Colonic mucosa (tissue), 4 donors: Measurements from ENCODE around the gene SLCO4A1. TPM values are rescaled to one million over a fixed set of nuclear protein-coding genes. Genes with fewer than 3 reads are reported as not detected.

Experiments
- DNase-seq: peaks from one replicate; pipeline ENCODE4 v3.0.0-alpha.2; 2020
- H3K27ac ChIP-seq: fragments of 200-600 bp; one replicate; pipeline ENCODE4 v1.8.0; 2021
- H3K27me3 ChIP-seq: fragments of 200-600 bp; one replicate; pipeline ENCODE4 v1.8.0; 2021
- H3K36me3 ChIP-seq: fragments of 200-600 bp; one replicate; pipeline ENCODE4 v1.8.0; 2021
- H3K4me1 ChIP-seq: fragments of 200-600 bp; one replicate; pipeline ENCODE4 v1.8.0; 2021; ENCODE audit warnings: mild to moderate bottlenecking
- H3K4me3 ChIP-seq: fragments of 200-600 bp; one replicate; pipeline ENCODE4 v1.8.0; 2021
- H3K9ac ChIP-seq, 2 donors: one replicate each; pipeline ENCODE4 v1.7.0; 2013; ENCODE audit warnings: control low read depth in 2 of 2, low read depth in 2 of 2, low read length in 2 of 2
- H3K9me3 ChIP-seq: fragments of 200-600 bp; one replicate; pipeline ENCODE4 v1.8.0; 2021
- intact Hi-C: fragments of 100-400 bp; cut with DNase I; formaldehyde crosslinking; loops from one replicate; pipeline ENCODE4 v1.14.1; 2022
- total RNA-seq, 2 donors: library from RNA; stranded (reverse); fragmentation: NEBNext Ultra II Directional in 1 of 2; extraction: Animal tissue kit (Norgen Biotek cat#: 25700) in 1 of 2; gene quantifications; one replicate each; pipeline ENCODE4 v1.2.1, GENCODE V29; 2021
- TF ChIP-seq, protein P1 (sequence below): fragments of 200-600 bp; IDR thresholded peaks from one replicate; pipeline ENCODE4 v1.8.0; 2022; ENCODE audit warnings: antibody characterized with exemption, mild to moderate bottlenecking
- donor health status: healthy.
- donor health status: DM: no; HTN: no; CAD: no.
- donor health status: DM: no; HTN: no; CAD: no.

Gene SLCO4A1
- total RNA-seq, 2 donors from 2014 or later: 39.7 to 42.9 TPM

DNA sequence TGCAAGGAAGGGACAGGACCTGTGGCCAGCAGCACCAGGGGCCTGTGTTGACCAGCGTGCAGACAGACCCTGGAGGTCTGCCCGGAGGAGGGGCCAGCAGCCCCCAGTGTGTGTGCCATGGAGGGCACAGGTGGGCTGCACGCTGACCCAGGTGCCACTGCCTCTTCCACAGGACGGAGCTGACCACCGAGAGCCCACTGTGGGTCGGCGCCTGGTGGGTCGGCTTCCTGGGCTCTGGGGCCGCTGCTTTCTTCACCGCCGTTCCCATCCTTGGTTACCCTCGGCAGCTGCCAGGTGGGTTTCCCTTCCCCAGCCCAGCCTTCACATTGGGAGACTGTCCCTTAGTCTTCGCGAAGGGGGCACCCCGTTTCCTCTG, 17.9 kb downstream of the SLCO4A1 start:
- intact Hi-C loops: no loop called here
- Histone ChIP-seq H3K9me3 (no peaks in the 10 kb centered on the region), H3K4me1 (no peaks in the 10 kb centered on the region), H3K9ac (no peak overlapping the region), H3K4me3 (no peak overlapping the region), H3K27me3 (no peaks in the 10 kb centered on the region), H3K36me3 (no peaks in the 10 kb centered on the region), H3K27ac (no peak overlapping the region)
- DNase-seq: no peak
- TF ChIP-seq, protein P1, sequence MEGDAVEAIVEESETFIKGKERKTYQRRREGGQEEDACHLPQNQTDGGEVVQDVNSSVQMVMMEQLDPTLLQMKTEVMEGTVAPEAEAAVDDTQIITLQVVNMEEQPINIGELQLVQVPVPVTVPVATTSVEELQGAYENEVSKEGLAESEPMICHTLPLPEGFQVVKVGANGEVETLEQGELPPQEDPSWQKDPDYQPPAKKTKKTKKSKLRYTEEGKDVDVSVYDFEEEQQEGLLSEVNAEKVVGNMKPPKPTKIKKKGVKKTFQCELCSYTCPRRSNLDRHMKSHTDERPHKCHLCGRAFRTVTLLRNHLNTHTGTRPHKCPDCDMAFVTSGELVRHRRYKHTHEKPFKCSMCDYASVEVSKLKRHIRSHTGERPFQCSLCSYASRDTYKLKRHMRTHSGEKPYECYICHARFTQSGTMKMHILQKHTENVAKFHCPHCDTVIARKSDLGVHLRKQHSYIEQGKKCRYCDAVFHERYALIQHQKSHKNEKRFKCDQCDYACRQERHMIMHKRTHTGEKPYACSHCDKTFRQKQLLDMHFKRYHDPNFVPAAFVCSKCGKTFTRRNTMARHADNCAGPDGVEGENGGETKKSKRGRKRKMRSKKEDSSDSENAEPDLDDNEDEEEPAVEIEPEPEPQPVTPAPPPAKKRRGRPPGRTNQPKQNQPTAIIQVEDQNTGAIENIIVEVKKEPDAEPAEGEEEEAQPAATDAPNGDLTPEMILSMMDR: no peak

DNA sequence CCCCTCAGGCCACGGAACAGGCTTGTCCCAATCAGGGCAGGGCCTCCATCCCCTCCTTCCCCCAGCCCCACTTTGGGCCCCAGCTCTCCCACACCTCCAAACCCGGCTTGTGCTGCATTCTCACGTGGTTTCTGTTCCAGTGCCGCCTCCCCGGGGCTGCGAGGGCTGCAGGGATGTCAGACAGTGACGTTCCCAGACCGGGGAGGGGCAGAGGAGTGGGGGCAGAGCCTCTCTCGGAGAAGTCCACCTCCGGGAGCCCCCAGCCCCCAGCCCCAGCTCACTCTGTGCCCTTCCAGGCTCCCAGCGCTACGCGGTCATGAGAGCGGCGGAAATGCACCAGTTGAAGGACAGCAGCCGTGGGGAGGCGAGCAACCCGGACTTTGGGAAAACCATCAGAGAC, 18.5 kb downstream of the SLCO4A1 start:
- DNase-seq: no peak
- H3K9me3 ChIP-seq: no peaks in the 10 kb centered on the region
- no peaks in the 10 kb centered on the region for H3K36me3 ChIP-seq
- intact Hi-C loops: no loop called here
- H3K4me3 ChIP-seq: no peak overlapping the region
- H3K27ac ChIP-seq: no peak overlapping the region
- no peaks in the 10 kb centered on the region for H3K27me3 ChIP-seq
- TF ChIP-seq, protein P1: no peak
- H3K4me1 ChIP-seq: no peaks in the 10 kb centered on the region
- no peak overlapping the region for H3K9ac ChIP-seq

DNA sequence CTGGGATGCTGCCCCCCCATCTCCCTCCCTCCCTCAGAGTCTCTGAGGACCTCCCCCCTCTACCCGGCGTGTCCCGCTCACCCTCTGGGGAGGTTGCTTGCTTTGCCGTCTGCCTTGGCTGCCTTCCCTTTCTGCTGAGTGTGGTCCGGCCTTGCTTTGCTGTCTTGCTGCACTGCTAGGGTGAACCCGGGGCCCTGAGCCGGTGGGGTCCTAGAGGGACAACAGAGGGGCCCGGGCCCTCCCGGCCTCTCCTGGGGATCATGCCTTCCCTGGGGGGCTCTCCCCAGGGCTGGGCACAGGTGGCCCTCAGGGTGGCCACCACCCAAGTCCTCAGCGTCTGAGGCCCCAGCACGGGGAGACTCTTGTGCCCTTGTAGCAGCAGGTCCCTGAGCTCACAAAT, 19.3 kb downstream of the SLCO4A1 start:
- no peak overlapping the region for H3K9ac ChIP-seq
- H3K27ac ChIP-seq: no peak overlapping the region
- H3K4me3 ChIP-seq: no peak overlapping the region
- peaks cover 6% of the 10 kb centered on the region for H3K4me1 ChIP-seq
- TF ChIP-seq, protein P1: no peak
- no peak for DNase-seq
- H3K9me3 ChIP-seq: no peaks in the 10 kb centered on the region
- no peaks in the 10 kb centered on the region for H3K27me3 ChIP-seq
- no peaks in the 10 kb centered on the region for H3K36me3 ChIP-seq
- intact Hi-C loops: no loop called here

DNA sequence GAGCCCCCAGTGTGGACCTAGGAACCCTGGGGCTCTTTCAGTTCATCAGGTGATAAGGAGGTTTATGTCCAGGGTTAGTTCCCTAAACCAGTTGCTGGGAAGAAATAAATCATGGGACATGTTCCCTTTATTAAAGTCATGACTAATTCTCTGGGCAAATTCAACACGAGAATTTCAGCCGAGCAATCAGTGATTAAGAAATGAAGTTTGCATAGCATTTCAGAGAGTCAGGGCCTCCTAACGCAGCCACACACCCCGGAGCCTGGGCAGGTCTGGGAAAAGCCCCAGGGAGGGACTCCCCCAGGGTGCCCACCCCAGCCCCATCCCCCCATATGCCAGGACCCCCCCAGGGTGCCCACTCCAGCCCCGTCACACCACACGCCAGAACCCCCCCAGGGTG, 20.1 kb downstream of the SLCO4A1 start:
- no peaks in the 10 kb centered on the region for H3K9me3 ChIP-seq
- H3K27ac ChIP-seq: no peak overlapping the region
- H3K4me1 ChIP-seq: peaks cover 11% of the 10 kb centered on the region
- H3K27me3 ChIP-seq: no peaks in the 10 kb centered on the region
- H3K4me3 ChIP-seq: no peak overlapping the region
- DNase-seq: no peak
- TF ChIP-seq, protein P1: no peak
- H3K9ac ChIP-seq: no peak overlapping the region
- no peaks in the 10 kb centered on the region for H3K36me3 ChIP-seq
- intact Hi-C loops: no loop called here

DNA sequence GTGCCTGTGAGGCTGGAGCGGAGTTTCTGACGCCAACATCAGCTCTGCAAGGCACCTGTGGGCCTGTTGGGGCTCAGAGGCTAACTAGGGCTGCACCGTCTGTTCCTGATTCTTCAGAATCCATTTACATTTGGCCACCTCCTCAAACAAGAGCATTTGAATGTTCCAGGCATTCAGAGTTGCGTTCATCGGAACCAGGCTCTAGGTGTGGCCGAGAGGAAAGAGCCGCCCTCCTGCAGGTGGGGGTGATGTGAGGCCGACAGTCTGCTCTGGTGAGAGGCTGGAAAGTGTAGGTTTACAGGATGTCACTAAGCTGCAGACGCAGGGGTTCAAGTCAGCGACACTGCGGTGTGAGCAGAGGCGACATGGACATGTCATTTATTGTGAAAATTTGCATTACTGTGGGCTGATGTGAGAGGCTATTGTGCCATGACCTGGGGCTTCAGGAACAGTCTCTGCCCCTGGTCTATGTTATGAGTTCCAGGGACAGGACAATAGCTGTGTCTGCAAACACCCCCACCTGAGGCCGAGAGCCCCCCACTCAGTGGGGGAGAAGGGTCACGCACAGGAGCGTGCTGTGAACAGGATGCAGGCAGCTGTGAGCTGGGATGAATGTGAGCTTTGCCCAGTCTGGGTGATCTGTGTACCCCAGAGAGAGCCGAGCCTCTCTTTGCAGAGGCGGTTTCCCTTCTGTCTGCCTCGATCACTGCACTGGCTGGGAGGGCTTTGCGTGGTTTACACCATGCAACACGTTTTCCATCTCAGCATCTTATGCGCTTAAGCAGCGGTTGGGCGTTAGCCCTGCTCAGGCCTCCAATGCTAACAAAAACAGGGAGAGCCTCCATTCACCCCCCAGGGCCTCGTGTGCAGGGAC, 21.1 kb downstream of the SLCO4A1 start:
- DNase-seq: no peak
- Histone ChIP-seq H3K4me1 (peaks cover 13% of the 10 kb centered on the region), H3K27ac (no peak overlapping the region), H3K9me3 (no peaks in the 10 kb centered on the region), H3K4me3 (no peak overlapping the region), H3K36me3 (no peaks in the 10 kb centered on the region), H3K27me3 (no peaks in the 10 kb centered on the region), H3K9ac (no peak overlapping the region)
- intact Hi-C loops: no loop called here
- TF ChIP-seq, protein P1: no peak
